SK-N-DZ (cell line): Measurements from ENCODE around the gene ANGPTL7. TPM values are rescaled to one million over a fixed set of nuclear protein-coding genes. Genes with fewer than 3 reads are reported as not detected.
"Not testable (repeated sequence)": the region's sequence is repeated elsewhere in the genome, so short reads cannot be mapped to it uniquely, and the experiment has no call there.

ENCODE experiments used
- DNase-seq: peaks from one replicate; pipeline ENCODE4 v3.0.0-alpha.2; 2015; ENCODE audit warnings: low spot score
- polyA plus RNA-seq, 2 experiments: library from polyadenylated mRNA; depleted of rRNA; stranded (reverse); fragments of >200 nt; gene quantifications; 2 replicates each; pipeline ENCODE4 v1.2.3, GENCODE V29; 2014

Gene ANGPTL7
- not detected in 2 replicates for polyA plus RNA-seq (2014; cell fraction: cytosol; rRNA removed)
- polyA plus RNA-seq (2014; cell fraction: nucleus; rRNA removed) = not detected in 2 replicates

- no peak for DNase-seq
Observed at GRCh38 chr1:11188858-11189451, at the start of gene ANGPTL7. ANGPTL7 (plus strand) TSS chr1:11189355; CDS start chr1:11189580, 225 bp downstream.

- no peak for DNase-seq
Observed at GRCh38 chr1:11142618-11143391, 46.4 kb upstream of the ANGPTL7 start.

- no peak for DNase-seq
Observed at GRCh38 chr1:11143401-11143800, 45.8 kb upstream of the ANGPTL7 start.

GRCh38 chr1:11143907-11144306 is 45.2 kb upstream of the ANGPTL7 start:
- DNase-seq = no peak

GRCh38 chr1:11144570-11145256 is 44.4 kb upstream of the ANGPTL7 start:
- DNase-seq = no peak

GRCh38 chr1:11145741-11146140 is 43.4 kb upstream of the ANGPTL7 start:
- no peak for DNase-seq

- DNase-seq = no peak
Observed at GRCh38 chr1:11147197-11147770, 41.9 kb upstream of the ANGPTL7 start.

- DNase-seq = no peak
Observed at GRCh38 chr1:11150326-11150725, 38.8 kb upstream of the ANGPTL7 start.

GRCh38 chr1:11151114-11151513 is 38.0 kb upstream of the ANGPTL7 start:
- DNase-seq = no peak

- DNase-seq = no peak
Observed at GRCh38 chr1:11151826-11152612, 37.1 kb upstream of the ANGPTL7 start.

GRCh38 chr1:11152755-11153154 is 36.4 kb upstream of the ANGPTL7 start:
- DNase-seq = no peak

- DNase-seq = no peak
Observed at GRCh38 chr1:11153184-11153583, 36.0 kb upstream of the ANGPTL7 start.

- no peak for DNase-seq
Observed at GRCh38 chr1:11156441-11156840, 32.7 kb upstream of the ANGPTL7 start.

GRCh38 chr1:11156963-11157362 is 32.2 kb upstream of the ANGPTL7 start:
- no peak for DNase-seq

- DNase-seq = no peak
Observed at GRCh38 chr1:11157394-11157793, 31.8 kb upstream of the ANGPTL7 start.

- no peak for DNase-seq
Observed at GRCh38 chr1:11157867-11158266, 31.3 kb upstream of the ANGPTL7 start.

GRCh38 chr1:11158291-11158690 is 30.9 kb upstream of the ANGPTL7 start:
- DNase-seq = no peak

- DNase-seq = no peak
Observed at GRCh38 chr1:11158720-11159321, 30.3 kb upstream of the ANGPTL7 start.

- not testable (repeated sequence) for DNase-seq
Observed at GRCh38 chr1:11162752-11163151, 26.4 kb upstream of the ANGPTL7 start.

GRCh38 chr1:11166744-11167143 is 22.4 kb upstream of the ANGPTL7 start:
- not testable (repeated sequence) for DNase-seq

- no peak for DNase-seq
Observed at GRCh38 chr1:11168731-11169130, 20.4 kb upstream of the ANGPTL7 start.
